BLaER1 treated with 17β-estradiol and CSF1 and Interleukin-3, amounts not matched to agents 10 nM and 100 nM (cell line): Measurements from ENCODE around the gene ADAMTSL1.

ENCODE experiments used
- H3K27ac ChIP-seq, 11 experiments: shearing (Covaris generic); formaldehyde crosslinking; 2 replicates each; pipeline ENCODE4 v1.8.1; 2022
- H3K27me3 ChIP-seq, 11 experiments: shearing (Covaris generic); formaldehyde crosslinking; 2 replicates each; pipeline ENCODE4 v1.8.1; 2022
- H3K36me3 ChIP-seq, 11 experiments: shearing (Covaris generic); formaldehyde crosslinking; 2 replicates each; pipeline ENCODE4 v1.8.1; 2022
- H3K4me1 ChIP-seq, 10 experiments: shearing (Covaris generic); formaldehyde crosslinking; 2 replicates each; pipeline ENCODE4 v1.8.1; 2022
- H3K4me2 ChIP-seq, 11 experiments: shearing (Covaris generic); formaldehyde crosslinking; 2 replicates each; pipeline ENCODE4 v1.8.1; 2022
- H3K4me3 ChIP-seq, 10 experiments: shearing (Covaris generic); formaldehyde crosslinking; 2 replicates each; pipeline ENCODE4 v1.8.1; 2022
- H3K9ac ChIP-seq, 11 experiments: shearing (Covaris generic); formaldehyde crosslinking; 2 replicates each; pipeline ENCODE4 v1.8.1; 2022
- H3K9me3 ChIP-seq, 11 experiments: shearing (Covaris generic); formaldehyde crosslinking; replicated peaks in 1 of 11; 2 replicates each; pipeline ENCODE4 v1.8.1; 2022
- H4K20me1 ChIP-seq, 11 experiments: shearing (Covaris generic); formaldehyde crosslinking; 2 replicates each; pipeline ENCODE4 v1.8.1; 2022
- Cebpa-rat ChIP-seq, 11 experiments: shearing (Covaris generic); IDR thresholded peaks; 2 replicates each; pipeline ENCODE4 v1.8.1; 2022

Gene ADAMTSL1

DNA sequence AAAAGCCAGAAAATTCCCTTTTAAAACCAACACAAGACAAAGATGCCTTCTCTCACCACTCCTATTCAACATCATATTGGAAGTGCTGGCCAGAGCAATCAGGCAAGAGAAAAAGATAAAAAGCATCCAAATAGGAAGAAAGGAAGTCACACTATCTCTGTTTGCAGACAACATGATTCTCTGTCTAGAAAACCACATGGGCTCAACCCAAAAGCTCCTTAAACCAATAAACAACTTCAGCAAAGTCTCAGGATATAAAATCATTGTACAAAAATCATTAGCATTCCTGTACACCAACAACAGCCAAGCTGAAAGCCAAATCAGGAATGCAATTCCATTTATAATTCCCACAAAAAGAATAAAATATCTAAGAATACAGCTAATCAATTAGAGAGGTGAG, 112.0 kb downstream of the ADAMTSL1 start:
- Histone ChIP-seq H3K9ac (no peak overlapping the region), H3K4me3 (no peak overlapping the region), H4K20me1 (no peaks in the 10 kb centered on the region), H3K4me2 (no peak overlapping the region), H3K27ac (no peak overlapping the region), H3K9me3 (peaks cover under 1 to 6% (median 2%) of the 10 kb centered on the region in 11 experiments; a peak in 20 of 22 replicates), H3K4me1 (no peaks in the 10 kb centered on the region), H3K27me3 (no peaks in the 10 kb centered on the region), H3K36me3 (no peaks in the 10 kb centered on the region)
- TF ChIP-seq Cebpa-rat (IDR thresholded peaks at IDR 0.05): no peak

DNA sequence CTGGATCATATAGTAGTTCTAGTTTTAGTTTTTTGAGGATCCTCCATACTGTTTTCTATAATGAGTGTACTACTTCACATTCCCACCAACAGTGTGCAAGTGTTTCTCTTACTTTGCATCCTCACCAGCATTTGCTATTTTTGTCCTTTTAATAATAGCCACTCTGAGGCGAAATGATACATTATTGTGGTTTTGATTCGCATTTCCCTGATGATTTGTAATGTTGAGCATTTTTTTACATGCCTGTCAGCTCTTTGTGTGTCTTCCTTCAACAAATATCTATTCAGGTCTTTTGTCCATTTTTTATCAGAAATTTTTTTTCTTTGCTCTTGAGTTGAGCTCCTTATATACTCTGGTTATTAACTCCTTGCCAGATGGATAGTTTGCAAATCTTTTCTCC, 114.0 kb downstream of the ADAMTSL1 start:
- Histone ChIP-seq H4K20me1 (no peaks in the 10 kb centered on the region), H3K9me3 (peaks cover 13 to 20% (median 16%) of the 10 kb centered on the region in 11 experiments), H3K9ac (no peak overlapping the region), H3K4me2 (no peak overlapping the region), H3K36me3 (no peaks in the 10 kb centered on the region), H3K4me1 (no peaks in the 10 kb centered on the region), H3K27me3 (no peaks in the 10 kb centered on the region), H3K4me3 (no peak overlapping the region), H3K27ac (no peak overlapping the region)
- TF ChIP-seq Cebpa-rat (IDR thresholded peaks at IDR 0.05): no peak

DNA sequence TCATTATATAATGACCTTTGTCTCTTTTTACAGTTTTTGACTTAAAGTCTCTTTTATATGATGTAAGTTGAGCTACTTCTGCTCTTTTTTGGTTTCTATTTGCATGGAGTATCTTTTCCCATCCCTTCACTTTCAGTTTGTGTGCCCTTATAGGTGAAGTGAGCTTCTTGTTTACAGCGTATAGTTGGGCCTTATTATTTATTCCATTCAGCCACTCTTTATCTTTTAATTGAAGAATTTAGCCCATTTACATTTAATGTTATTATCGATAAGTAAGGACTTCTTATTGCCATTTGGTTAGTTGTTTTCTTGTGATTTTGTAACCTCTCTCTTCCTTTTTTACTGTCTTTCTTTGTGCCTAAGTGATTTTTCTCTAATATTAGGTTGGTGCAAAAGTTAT, 117.3 kb downstream of the ADAMTSL1 start:
- H3K9ac ChIP-seq: no peak overlapping the region
- no peak overlapping the region for H3K4me3 ChIP-seq
- no peaks in the 10 kb centered on the region for H3K4me1 ChIP-seq
- H3K9me3 ChIP-seq: peaks cover 14 to 28% (median 20%) of the 10 kb centered on the region in 11 experiments
- H3K36me3 ChIP-seq: no peaks in the 10 kb centered on the region
- H3K4me2 ChIP-seq: no peak overlapping the region
- no peaks in the 10 kb centered on the region for H3K27me3 ChIP-seq
- no peak overlapping the region for H3K27ac ChIP-seq
- H4K20me1 ChIP-seq: no peaks in the 10 kb centered on the region
- TF ChIP-seq Cebpa-rat (IDR thresholded peaks at IDR 0.05): no peak

DNA sequence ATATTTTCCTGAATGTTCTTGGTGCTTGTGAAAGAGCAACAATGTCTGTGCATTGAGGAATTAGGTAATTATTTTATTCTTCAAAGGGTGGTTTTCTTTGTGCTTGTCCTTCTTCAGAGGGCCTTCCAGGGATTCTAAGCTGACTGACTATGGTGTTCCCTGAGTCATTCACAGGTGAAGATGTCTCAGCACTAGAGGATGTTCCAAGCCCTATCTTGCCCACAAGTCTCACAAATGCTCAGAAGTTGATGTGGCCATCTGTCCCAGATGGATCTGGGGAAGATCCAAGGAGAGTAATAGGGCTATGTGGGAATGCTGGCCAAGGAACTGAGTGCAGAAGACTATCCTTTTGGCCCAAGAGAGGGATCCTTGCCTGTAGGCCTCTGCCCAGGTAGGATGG, 120.9 kb downstream of the ADAMTSL1 start:
- Histone ChIP-seq H3K36me3 (no peaks in the 10 kb centered on the region), H3K27ac (no peak overlapping the region), H3K9me3 (peaks cover 14 to 28% (median 20%) of the 10 kb centered on the region in 11 experiments), H3K9ac (no peak overlapping the region), H3K4me2 (no peak overlapping the region), H4K20me1 (no peaks in the 10 kb centered on the region), H3K4me1 (peaks cover 0 to 5% (median 0%) of the 10 kb centered on the region in 10 experiments; a peak in 1 of 20 replicates), H3K27me3 (no peaks in the 10 kb centered on the region), H3K4me3 (no peak overlapping the region)
- TF ChIP-seq Cebpa-rat (IDR thresholded peaks at IDR 0.05): no peak

DNA sequence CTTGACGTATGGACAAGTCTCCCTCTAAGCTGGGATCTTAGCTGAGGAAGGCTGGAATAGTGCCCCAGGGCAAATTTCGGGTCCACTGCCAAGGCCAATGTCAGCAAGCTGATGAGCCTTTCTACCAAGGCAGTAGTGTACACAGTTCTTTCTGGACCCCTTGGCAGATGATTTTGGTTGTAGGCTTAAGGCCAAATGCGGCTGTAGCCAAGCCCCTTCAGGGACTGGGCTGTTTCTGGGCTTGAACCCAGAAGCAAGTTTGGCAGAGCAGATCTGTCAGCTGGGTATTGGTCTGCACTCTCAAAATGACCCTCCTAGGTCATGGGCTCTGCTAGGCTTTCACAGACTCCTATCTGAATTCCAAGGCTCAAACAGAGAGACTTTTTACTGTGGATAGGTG, 121.6 kb downstream of the ADAMTSL1 start:
- H3K36me3 ChIP-seq: no peaks in the 10 kb centered on the region
- H3K27me3 ChIP-seq: no peaks in the 10 kb centered on the region
- H3K4me2 ChIP-seq: no peak overlapping the region
- no peak overlapping the region for H3K9ac ChIP-seq
- no peak overlapping the region for H3K4me3 ChIP-seq
- peaks cover 14 to 28% (median 20%) of the 10 kb centered on the region in 11 experiments for H3K9me3 ChIP-seq
- H3K4me1 ChIP-seq: peaks cover 0 to 5% (median 0%) of the 10 kb centered on the region in 10 experiments; a peak in 1 of 20 replicates
- no peak overlapping the region for H3K27ac ChIP-seq
- H4K20me1 ChIP-seq: no peaks in the 10 kb centered on the region
- TF ChIP-seq Cebpa-rat (IDR thresholded peaks at IDR 0.05): no peak

DNA sequence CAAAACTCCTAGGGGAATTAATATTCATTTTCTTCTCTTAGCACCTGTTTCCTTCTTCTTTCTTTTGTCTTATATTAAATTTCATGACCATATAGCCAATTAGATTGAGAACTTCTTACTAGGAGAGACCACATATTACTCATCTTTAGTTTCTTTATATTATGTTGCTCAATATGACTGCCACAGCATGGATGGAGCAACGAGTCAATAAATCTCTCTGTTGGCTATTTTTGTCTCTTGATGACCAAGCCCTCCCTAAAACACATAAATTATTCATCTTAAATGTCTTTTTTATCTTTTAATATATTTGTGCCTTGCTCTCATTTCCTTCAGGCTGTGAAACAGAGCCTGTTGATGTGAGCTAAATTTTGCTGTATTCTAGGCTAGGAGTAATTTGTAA, 123.0 kb downstream of the ADAMTSL1 start:
- H3K9me3 ChIP-seq: peaks cover 2 to 16% (median 8%) of the 10 kb centered on the region in 11 experiments; a peak in 21 of 22 replicates
- no peak overlapping the region for H3K27ac ChIP-seq
- H3K36me3 ChIP-seq: no peaks in the 10 kb centered on the region
- H4K20me1 ChIP-seq: no peaks in the 10 kb centered on the region
- no peak for TF ChIP-seq Cebpa-rat (IDR thresholded peaks at IDR 0.05)
- H3K27me3 ChIP-seq: no peaks in the 10 kb centered on the region
- H3K4me3 ChIP-seq: no peak overlapping the region
- H3K4me1 ChIP-seq: peaks cover 0 to 5% (median 0%) of the 10 kb centered on the region in 10 experiments; a peak in 1 of 20 replicates
- no peak overlapping the region for H3K4me2 ChIP-seq
- H3K9ac ChIP-seq: no peak overlapping the region

DNA sequence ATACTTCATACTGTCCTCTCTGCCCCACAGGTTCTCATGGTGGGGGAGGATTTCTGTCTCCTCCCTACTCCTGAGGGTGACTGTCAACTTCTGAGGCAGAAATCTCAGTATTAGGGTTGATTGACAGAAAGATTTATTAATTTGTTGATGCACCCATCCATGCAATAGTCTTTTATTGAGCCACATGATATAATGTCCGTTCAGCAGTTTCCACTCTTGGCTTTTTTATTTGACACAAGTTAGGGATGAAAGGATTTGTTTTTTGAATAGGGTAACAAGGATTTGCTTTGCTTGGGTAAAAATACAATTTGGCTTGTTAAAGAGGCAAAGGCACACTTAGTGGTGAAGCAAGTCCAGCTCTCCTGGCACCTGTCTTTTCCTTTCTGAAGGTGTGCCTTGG, 125.0 kb downstream of the ADAMTSL1 start:
- H3K4me2 ChIP-seq: no peak overlapping the region
- H3K4me1 ChIP-seq: peaks cover 0 to 5% (median 0%) of the 10 kb centered on the region in 10 experiments; a peak in 1 of 20 replicates

DNA sequence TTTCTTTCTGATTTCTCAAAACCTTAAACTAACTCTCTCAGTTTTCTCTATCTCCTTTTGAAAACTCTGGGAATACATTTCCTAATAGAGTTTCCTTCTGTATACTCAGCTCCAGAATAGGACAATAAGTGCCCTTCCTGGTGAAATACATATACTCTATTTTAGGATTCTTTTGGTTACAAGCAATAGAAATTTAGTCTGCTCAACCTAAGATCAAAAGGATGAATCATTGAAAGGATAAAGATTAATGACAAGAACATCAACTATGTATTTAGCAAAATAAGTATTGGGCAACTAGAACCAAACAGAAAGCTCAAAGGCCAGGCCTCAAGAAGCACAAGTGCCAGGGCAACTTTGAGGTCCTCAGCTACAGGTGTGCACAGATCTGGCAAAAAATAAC, 127.1 kb downstream of the ADAMTSL1 start:
- Histone ChIP-seq H3K27ac (no peak overlapping the region), H3K4me1 (peaks cover 0 to 5% (median 0%) of the 10 kb centered on the region in 10 experiments; a peak in 1 of 20 replicates), H3K9ac (no peak overlapping the region), H3K9me3 (peaks cover 0 to 11% (median 3%) of the 10 kb centered on the region in 11 experiments; a peak in 5 of 22 replicates), H3K27me3 (no peaks in the 10 kb centered on the region), H3K4me2 (no peak overlapping the region), H4K20me1 (no peaks in the 10 kb centered on the region), H3K36me3 (no peaks in the 10 kb centered on the region), H3K4me3 (no peak overlapping the region)
- TF ChIP-seq Cebpa-rat (IDR thresholded peaks at IDR 0.05): no peak

More for the DNA sequence above, 125.0 kb downstream of the ADAMTSL1 start:
- Histone ChIP-seq H3K27me3 (no peaks in the 10 kb centered on the region), H3K27ac (no peak overlapping the region), H4K20me1 (no peaks in the 10 kb centered on the region), H3K36me3 (no peaks in the 10 kb centered on the region), H3K9me3 (peaks cover 0 to 16% (median 9%) of the 10 kb centered on the region in 11 experiments; a peak in 11 of 22 replicates), H3K4me3 (no peak overlapping the region), H3K9ac (no peak overlapping the region)
- TF ChIP-seq Cebpa-rat (IDR thresholded peaks at IDR 0.05): no peak

DNA sequence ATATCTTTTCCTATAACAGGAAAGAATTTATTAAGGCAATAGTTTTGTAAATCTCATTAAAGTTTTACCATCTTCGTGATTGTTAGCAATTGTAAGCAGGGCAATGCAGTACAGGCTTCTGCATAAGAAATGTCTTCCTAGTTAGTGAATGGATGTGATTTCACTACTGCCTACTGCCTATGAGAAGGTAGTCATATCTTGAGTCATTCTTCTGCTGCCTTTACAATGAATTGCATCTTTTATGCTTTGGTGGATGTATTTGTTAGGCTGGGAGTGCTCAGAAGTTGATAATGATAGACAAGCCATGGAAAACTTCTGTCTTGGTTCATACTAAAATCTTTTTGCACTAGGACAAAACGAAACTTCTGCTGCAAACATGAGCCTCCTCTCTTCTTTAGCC, 128.0 kb downstream of the ADAMTSL1 start:
- no peak overlapping the region for H3K27ac ChIP-seq
- peaks cover 0 to 11% (median 3%) of the 10 kb centered on the region in 11 experiments; a peak in 5 of 22 replicates for H3K9me3 ChIP-seq
- H4K20me1 ChIP-seq: no peaks in the 10 kb centered on the region
- no peaks in the 10 kb centered on the region for H3K36me3 ChIP-seq
- H3K27me3 ChIP-seq: no peaks in the 10 kb centered on the region
- no peak overlapping the region for H3K9ac ChIP-seq
- no peak overlapping the region for H3K4me3 ChIP-seq
- no peak for TF ChIP-seq Cebpa-rat (IDR thresholded peaks at IDR 0.05)
- peaks cover 0 to 3% (median 0%) of the 10 kb centered on the region in 10 experiments; a peak in 1 of 20 replicates for H3K4me1 ChIP-seq
- no peak overlapping the region for H3K4me2 ChIP-seq
